ENCODE data around the gene GZMM. TPM values are rescaled to one million over a fixed set of nuclear protein-coding genes. Genes with fewer than 3 reads are reported as not detected.

The GZMM gene
- polyA plus RNA-seq, 1 of the 3 experiments (the other 2 are of a cell fraction) = not detected

- TF ChIP-seq SMC3 (IDR thresholded peaks at IDR 0.05; ENCODE audit: low read depth, low read length) (no peak), RAD21 (IDR thresholded peaks at IDR 0.05; ENCODE audit: low read length) (no peak), MEF2A (IDR thresholded peaks at IDR 0.05; ENCODE audit: borderline replicate concordance, low read depth) (no peak), EZH2phosphoT487 (IDR thresholded peaks at IDR 0.05; ENCODE audit: borderline replicate concordance, low read depth) (no peak), USF1 (IDR thresholded peaks at IDR 0.05; ENCODE audit: borderline replicate concordance, low read depth) (no peak), TCF12 (IDR thresholded peaks at IDR 0.05) (no peak), GABPA (IDR thresholded peaks at IDR 0.05; ENCODE audit: low read depth) (no peak)
Measured at GRCh38 chr19:525029-525428, 18.8 kb upstream of the GZMM start (continued).

- Histone ChIP-seq H3K27me3 (ENCODE audit: insufficient read depth) (no peaks in the 10 kb centered on the region), H3K4me2 (no peak overlapping the region), H4K20me1 (ENCODE audit: insufficient read depth) (no peaks in the 10 kb centered on the region), H3K9me2 (no peaks in the 10 kb centered on the region), H3K4me3 (ENCODE audit: low read depth in 2 of 2, low read length in 1 of 2) (no peak overlapping the region), H3K36me3 (replicated peaks in 1 of 2; ENCODE audit: control insufficient read depth in 1 of 2, insufficient read depth in 2 of 2, low read length in 1 of 2) (no peaks in the 10 kb centered on the region), H2AFZ (ENCODE audit: low read depth) (no peak overlapping the region), H3F3A (replicated peaks; ENCODE audit: insufficient read depth) (no peaks in the 10 kb centered on the region), H3K9ac (no peak overlapping the region), H3K9me3 (no peaks in the 10 kb centered on the region), H3K27ac (ENCODE audit: low read depth in 2 of 2, low read length in 1 of 2) (no peak overlapping the region), H3K79me2 (ENCODE audit: insufficient read depth) (no peaks in the 10 kb centered on the region), H3K4me1 (ENCODE audit: control insufficient read depth in 1 of 2, insufficient read depth in 2 of 2, low read depth in 1 of 2, low read length in 1 of 2) (peaks cover 0 to 7% of the 10 kb centered on the region in 2 experiments; a peak in 1 of 4 replicates)
- TF ChIP-seq IRF3 (IDR thresholded peaks at IDR 0.05; ENCODE audit: low read depth, low read length) (no peak), RXRA (IDR thresholded peaks at IDR 0.05; ENCODE audit: borderline replicate concordance, low read depth) (no peak), YY1 (IDR thresholded peaks at IDR 0.05; ENCODE audit: low read depth) (no peak), MXI1 (IDR thresholded peaks at IDR 0.05; ENCODE audit: low read depth, low read length) (no peak), TCF12 (IDR thresholded peaks at IDR 0.05) (no peak), TEAD4 (IDR thresholded peaks at IDR 0.05; ENCODE audit: borderline replicate concordance, insufficient read depth) (no peak), MEF2A (IDR thresholded peaks at IDR 0.05; ENCODE audit: borderline replicate concordance, low read depth) (no peak), USF1 (IDR thresholded peaks at IDR 0.05; ENCODE audit: borderline replicate concordance, low read depth) (no peak), RAD21 (IDR thresholded peaks at IDR 0.05; ENCODE audit: low read length) (no peak), POLR2AphosphoS5 (IDR thresholded peaks at IDR 0.05; ENCODE audit: low read depth, low read length) (no peak), EP300 (IDR thresholded peaks at IDR 0.05; ENCODE audit: borderline replicate concordance in 1 of 2, low read depth in 1 of 2, low read length in 1 of 2) (no peak), MAX (IDR thresholded peaks at IDR 0.05; ENCODE audit: low read depth) (no peak), SIN3A (IDR thresholded peaks at IDR 0.05; ENCODE audit: borderline replicate concordance, low read depth, low read length) (no peak), FOSL2 (IDR thresholded peaks at IDR 0.05; ENCODE audit: borderline replicate concordance, low read depth) (no peak), FOXJ3 (CRISPR knock-in tag; IDR thresholded peaks at IDR 0.05) (no peak), TAF1 (IDR thresholded peaks at IDR 0.05; ENCODE audit: borderline replicate concordance, low read depth, low read length) (no peak), FOXM1 (IDR thresholded peaks at IDR 0.05; ENCODE audit: low read depth) (no peak), NRF1 (IDR thresholded peaks at IDR 0.05; ENCODE audit: low read depth, low read length) (no peak), PBX3 (IDR thresholded peaks at IDR 0.05) (no peak)
- DNase-seq = no peak
- WGBS (ENCODE audit: low lambda C conversion rate) = 47% methylated on average over 12 of the region's 13 CpGs
- ChIA-PET CTCF (interaction anchor here (7.4 kb wide), 1 partner anchor 15 kb away, joined by 71 read pairs; no protein-coding TSS in a partner anchor), POLR2A (no interaction called here)
Measured at GRCh38 chr19:525857-526419, 17.9 kb upstream of the GZMM start.
